Peyer's patch (tissue), 4 donors: ENCODE measurements around the gene DNER. TPM values are rescaled to one million over a fixed set of nuclear protein-coding genes. Genes with fewer than 3 reads are reported as not detected.

ENCODE experiments used
- DNase-seq, 3 donors: peaks; one replicate each; pipeline ENCODE4 v3.0.0-alpha.2; 2017 to 2019
- H3K27ac ChIP-seq, 4 donors: fragments of 200-600 bp; sonication (generic); one replicate each; pipeline ENCODE4 v1.5.1; 2016 to 2019
- H3K27me3 ChIP-seq, 2 donors: fragments of 200-600 bp; sonication (generic); one replicate each; pipeline ENCODE4 v1.5.1; 2019
- H3K36me3 ChIP-seq, 3 donors: fragments of 200-600 bp; sonication (generic); one replicate each; pipeline ENCODE4 v1.5.1; 2016 to 2019
- H3K4me1 ChIP-seq, 4 donors: fragments of 200-600 bp; sonication (generic); one replicate each; pipeline ENCODE4 v1.5.1; 2016 to 2019
- H3K4me3 ChIP-seq, 4 donors: fragments of 200-600 bp; sonication (generic); 1 replicate in 3 of 4; 2 replicates in 1 of 4; pipeline ENCODE4 v1.5.1; 2016 to 2019; ENCODE audit warnings: mild to moderate bottlenecking in 1 of 4
- H3K9me3 ChIP-seq, 4 donors: fragments of 200-600 bp; sonication (generic); one replicate each; pipeline ENCODE4 v1.5.1; 2016 to 2019; ENCODE audit warnings: mild to moderate bottlenecking in 1 of 4
- POLR2A ChIP-seq, 2 donors: fragments of 450-650 bp; IDR thresholded peaks; one replicate each; pipeline ENCODE4 v1.5.1; 2017; ENCODE audit warnings: antibody characterized with exemption in 2 of 2, mild to moderate bottlenecking in 2 of 2, moderate library complexity in 2 of 2
- total RNA-seq, 4 donors: library from RNA; depleted of rRNA; stranded (reverse); fragments of >200 nt; gene quantifications; one replicate each; pipeline ENCODE4 v1.1.0, GENCODE V29; 2016
- TF ChIP-seq, protein P1 (sequence below), 6 experiments: fragments of 450-650 bp in 4 of 6; fragments of 200-600 bp in 2 of 6; sonication (generic) in 1 of 6; IDR thresholded peaks; one replicate each; pipeline ENCODE4 v1.5.1; 2017 to 2019; ENCODE audit warnings: antibody characterized with exemption in 6 of 6, mild to moderate bottlenecking in 3 of 6, moderate library complexity in 1 of 6

DNER gene
- total RNA-seq, 4 donors from 2014 or later, result 0.35 to 2.5 (median 1.3) TPM; not detected in 1

DNA sequence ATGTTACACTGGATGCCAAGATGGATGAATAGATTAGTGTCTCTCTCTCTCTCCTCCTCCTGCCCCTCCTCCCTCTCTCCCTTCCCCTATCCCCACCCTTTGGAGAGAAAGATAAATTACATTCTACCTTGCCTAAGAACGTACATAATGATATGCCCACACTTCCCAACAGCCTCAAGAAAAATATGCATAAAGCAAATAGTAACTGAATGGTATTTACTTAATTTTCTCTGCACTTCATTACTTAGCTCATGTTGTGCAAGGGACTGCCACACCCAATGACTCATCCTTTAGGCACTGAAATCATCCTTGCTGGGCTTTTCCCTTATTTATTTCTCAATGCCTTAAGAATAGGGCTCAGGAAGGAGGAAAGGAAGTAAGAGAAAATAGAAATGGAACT lies 306.0 kb downstream of the DNER start:
- peak overlapping the region in 3 of 4 donors; percentile 28 to 63 (median 41) for H3K27ac ChIP-seq
- DNase-seq, result peak in 1 of 3 donors; percentile 73
- H3K4me1 ChIP-seq, result peaks cover 0 to 4% (median 0%) of the 10 kb centered on the region in 4 donors
- H3K4me3 ChIP-seq, result no peak overlapping the region
- TF ChIP-seq, protein P1, sequence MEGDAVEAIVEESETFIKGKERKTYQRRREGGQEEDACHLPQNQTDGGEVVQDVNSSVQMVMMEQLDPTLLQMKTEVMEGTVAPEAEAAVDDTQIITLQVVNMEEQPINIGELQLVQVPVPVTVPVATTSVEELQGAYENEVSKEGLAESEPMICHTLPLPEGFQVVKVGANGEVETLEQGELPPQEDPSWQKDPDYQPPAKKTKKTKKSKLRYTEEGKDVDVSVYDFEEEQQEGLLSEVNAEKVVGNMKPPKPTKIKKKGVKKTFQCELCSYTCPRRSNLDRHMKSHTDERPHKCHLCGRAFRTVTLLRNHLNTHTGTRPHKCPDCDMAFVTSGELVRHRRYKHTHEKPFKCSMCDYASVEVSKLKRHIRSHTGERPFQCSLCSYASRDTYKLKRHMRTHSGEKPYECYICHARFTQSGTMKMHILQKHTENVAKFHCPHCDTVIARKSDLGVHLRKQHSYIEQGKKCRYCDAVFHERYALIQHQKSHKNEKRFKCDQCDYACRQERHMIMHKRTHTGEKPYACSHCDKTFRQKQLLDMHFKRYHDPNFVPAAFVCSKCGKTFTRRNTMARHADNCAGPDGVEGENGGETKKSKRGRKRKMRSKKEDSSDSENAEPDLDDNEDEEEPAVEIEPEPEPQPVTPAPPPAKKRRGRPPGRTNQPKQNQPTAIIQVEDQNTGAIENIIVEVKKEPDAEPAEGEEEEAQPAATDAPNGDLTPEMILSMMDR (IDR thresholded peaks at IDR 0.05), result no peak
- TF ChIP-seq POLR2A (IDR thresholded peaks at IDR 0.05), result no peak
- H3K27me3 ChIP-seq, result no peaks in the 10 kb centered on the region
- H3K9me3 ChIP-seq, result no peaks in the 10 kb centered on the region
- H3K36me3 ChIP-seq, result no peaks in the 10 kb centered on the region

DNA sequence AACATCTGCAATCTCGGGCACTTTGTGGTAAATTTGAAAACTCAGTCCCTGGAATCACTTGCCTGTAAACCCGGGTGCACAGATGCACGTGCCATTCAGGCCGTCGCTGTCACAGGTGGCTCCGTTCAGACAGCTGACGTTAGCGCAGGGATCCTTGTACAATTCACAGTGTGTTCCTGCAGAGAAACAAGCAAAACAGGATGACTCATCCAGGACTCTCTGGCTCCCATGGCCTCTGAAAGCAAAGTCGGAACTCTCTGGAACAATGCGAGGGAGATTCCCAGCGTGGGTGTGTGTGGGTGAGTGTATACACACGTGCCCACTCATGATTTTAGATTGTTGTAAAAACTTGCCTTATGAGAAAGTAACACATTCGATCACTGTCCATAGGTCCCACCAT lies 307.2 kb downstream of the DNER start:
- Histone ChIP-seq H3K4me3 (no peak overlapping the region), H3K4me1 (peaks cover 0 to 4% (median 0%) of the 10 kb centered on the region in 4 donors), H3K27ac (peak overlapping the region in 3 of 4 donors; percentile 17 to 63 (median 44)), H3K27me3 (no peaks in the 10 kb centered on the region), H3K36me3 (no peaks in the 10 kb centered on the region), H3K9me3 (no peaks in the 10 kb centered on the region)
- DNase-seq, result peak; percentile 24 to 79 (median 54)
- no peak for TF ChIP-seq POLR2A (IDR thresholded peaks at IDR 0.05)
- TF ChIP-seq, protein P1 (IDR thresholded peaks at IDR 0.05), result no peak

DNA sequence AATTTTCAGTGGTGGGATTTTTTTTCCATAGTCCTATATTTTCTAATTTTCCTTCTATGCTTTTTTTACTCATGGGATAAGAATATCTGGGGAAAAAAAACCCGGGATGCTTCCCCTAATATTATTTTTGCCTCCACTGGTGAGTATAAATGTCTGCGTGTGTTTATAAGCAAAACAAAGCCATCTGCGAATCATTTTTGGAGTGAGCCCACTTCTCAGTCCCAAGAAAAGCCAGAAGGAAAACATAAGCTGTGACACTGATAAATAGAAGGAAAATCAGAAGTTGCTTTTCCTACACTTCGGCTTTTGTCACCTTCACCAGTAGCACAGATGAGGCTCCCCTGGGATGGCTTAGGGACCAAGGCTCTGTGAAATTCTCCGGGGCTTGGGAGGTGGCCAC lies 308.6 kb downstream of the DNER start:
- DNase-seq, result no peak
- no peaks in the 10 kb centered on the region for H3K36me3 ChIP-seq
- H3K27ac ChIP-seq, result no peak overlapping the region
- H3K4me1 ChIP-seq, result peaks cover 0 to 4% (median 0%) of the 10 kb centered on the region in 4 donors
- no peak overlapping the region for H3K4me3 ChIP-seq
- no peaks in the 10 kb centered on the region for H3K9me3 ChIP-seq
- H3K27me3 ChIP-seq, result no peaks in the 10 kb centered on the region
- TF ChIP-seq POLR2A (IDR thresholded peaks at IDR 0.05), result no peak
- TF ChIP-seq, protein P1 (IDR thresholded peaks at IDR 0.05), result no peak

DNA sequence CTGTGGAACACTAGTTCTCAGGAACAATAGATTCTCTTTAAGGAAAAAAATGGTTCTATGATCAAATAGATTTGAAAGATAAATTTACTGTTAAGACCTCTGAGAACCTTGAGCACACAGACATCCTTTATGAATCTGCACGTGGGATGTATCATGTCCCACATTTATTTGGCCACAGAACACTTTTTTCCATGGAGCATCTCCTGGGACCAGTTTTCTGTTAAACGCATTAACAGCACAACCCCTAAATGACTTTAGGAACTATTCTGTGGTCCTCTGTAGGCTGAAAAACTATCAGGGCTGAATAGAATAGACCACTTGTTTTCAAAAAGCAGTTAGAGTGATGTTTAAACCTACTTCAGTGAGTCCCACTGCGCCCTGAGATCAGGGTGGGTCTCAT lies 311.1 kb downstream of the DNER start:
- no peaks in the 10 kb centered on the region for H3K9me3 ChIP-seq
- no peaks in the 10 kb centered on the region for H3K36me3 ChIP-seq
- no peak for TF ChIP-seq POLR2A (IDR thresholded peaks at IDR 0.05)
- TF ChIP-seq, protein P1 (IDR thresholded peaks at IDR 0.05), result no peak
- no peaks in the 10 kb centered on the region for H3K27me3 ChIP-seq
- no peak overlapping the region for H3K4me3 ChIP-seq
- no peak for DNase-seq
- no peak overlapping the region for H3K27ac ChIP-seq
- H3K4me1 ChIP-seq, result no peaks in the 10 kb centered on the region

DNA sequence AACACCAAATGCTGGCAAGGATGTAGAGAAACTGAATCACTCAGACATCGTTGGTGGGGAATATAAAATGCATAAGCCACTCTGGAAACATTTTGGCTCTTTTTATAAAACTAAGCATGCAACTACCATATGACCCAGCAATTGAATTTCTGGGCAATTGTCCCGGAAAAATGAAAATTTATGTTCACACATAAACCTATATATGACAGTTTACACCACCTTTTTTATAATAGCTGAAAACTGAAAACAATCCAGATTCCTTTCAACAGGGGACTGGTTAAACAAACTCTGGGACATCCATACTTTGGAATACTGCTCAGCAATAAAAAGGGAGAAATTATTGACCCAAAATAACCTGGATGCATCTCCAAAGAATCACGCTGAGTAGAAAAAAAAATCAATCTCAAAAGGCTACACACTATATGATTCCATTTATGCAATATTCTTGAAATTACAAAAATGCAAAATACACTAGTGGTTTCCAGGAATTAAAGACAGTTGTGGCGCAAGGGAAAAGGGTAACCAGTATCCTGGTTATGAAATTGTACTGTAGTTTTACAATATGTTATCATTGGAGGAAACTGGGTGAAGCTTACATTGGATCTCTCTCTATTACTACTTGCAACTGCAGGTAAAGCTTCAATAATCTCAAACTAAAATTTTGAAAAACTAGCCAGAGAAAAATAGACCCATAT lies 313.0 kb downstream of the DNER start:
- Histone ChIP-seq H3K36me3 (no peaks in the 10 kb centered on the region), H3K27ac (no peak overlapping the region), H3K9me3 (no peaks in the 10 kb centered on the region), H3K27me3 (no peaks in the 10 kb centered on the region), H3K4me1 (no peaks in the 10 kb centered on the region), H3K4me3 (no peak overlapping the region)
- DNase-seq, result no peak
- TF ChIP-seq POLR2A (IDR thresholded peaks at IDR 0.05), result no peak
- TF ChIP-seq, protein P1 (IDR thresholded peaks at IDR 0.05), result no peak
